PC-3 (cell line): Measurements from ENCODE around the gene ILK.

Source experiments
- CTCF ChIP-seq: fragments of 300-600 bp; sonication (generic); conservative IDR thresholded peaks from 2 replicates; pipeline ENCODE4 v1.5.1; 2017; ENCODE audit warnings: antibody characterized with exemption, low read depth, mild to moderate bottlenecking, low read length
- EZH2 ChIP-seq: fragments of 300-600 bp; sonication (generic); IDR thresholded peaks from one replicate; pipeline ENCODE4 v1.6.1; 2017; ENCODE audit warnings: antibody characterized with exemption, mild to moderate bottlenecking, low read length; ENCODE audit not compliant: unreplicated experiment
- EZH2phosphoT487 ChIP-seq: fragments of 300-600 bp; sonication (generic); IDR thresholded peaks from 2 replicates; pipeline ENCODE4 v1.6.1; 2018; ENCODE audit warnings: mild to moderate bottlenecking, antibody characterized with exemption, low read length, borderline replicate concordance

- TF ChIP-seq CTCF (no peak), EZH2 (no peak), EZH2phosphoT487 (no peak)
Measured at GRCh38 chr11:6571434-6572008, 32.1 kb upstream of the ILK start.
